Measurements from ENCODE around the gene SPATS2.

Gene SPATS2

DNA sequence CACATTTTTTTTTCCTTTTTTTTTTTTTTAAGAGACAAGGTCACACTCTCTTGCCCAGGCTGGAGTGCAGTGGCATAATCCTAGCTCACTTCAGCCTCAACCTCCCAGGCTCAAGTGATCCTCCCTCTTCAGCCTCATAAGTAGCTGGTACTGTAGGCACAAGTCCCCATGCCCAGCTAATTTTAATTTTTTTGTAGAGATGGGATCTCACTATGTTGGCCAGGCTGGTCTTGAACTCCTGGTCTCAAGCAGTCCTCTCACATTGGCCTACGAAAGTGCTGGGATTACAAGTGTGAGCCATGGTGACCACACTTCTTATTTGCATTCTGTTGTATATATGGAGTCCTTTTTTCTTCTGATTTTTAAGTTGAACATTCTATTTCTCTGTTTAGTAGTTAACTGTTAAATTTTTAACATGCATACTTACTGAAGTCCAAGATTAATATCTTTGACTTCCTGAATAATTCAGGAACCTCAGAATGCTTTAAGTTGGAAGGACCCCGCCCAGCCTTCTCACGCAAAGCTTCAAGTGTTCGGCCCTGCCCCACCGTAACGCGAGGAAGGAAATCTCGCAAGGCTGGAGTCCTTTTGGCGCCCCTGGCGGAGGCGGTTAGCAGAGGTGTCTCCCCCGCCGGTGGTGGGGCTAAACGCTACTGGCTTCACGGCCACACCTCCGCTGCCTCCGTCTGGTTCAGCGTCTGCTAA is 21.6 kb downstream of the SPATS2 start:
- peak overlapping the region; percentile 3 to 22 for H3K4me3 ChIP-seq (ENCODE audit: low read depth in 1 of 2, low read length in 1 of 2)
- peaks cover 5 to 7% of the 10 kb centered on the region in 2 experiments for H3K4me1 ChIP-seq (ENCODE audit: control insufficient read depth in 1 of 2, insufficient read depth in 1 of 2, low read depth in 1 of 2, low read length in 1 of 2)
- TF ChIP-seq, protein P1, sequence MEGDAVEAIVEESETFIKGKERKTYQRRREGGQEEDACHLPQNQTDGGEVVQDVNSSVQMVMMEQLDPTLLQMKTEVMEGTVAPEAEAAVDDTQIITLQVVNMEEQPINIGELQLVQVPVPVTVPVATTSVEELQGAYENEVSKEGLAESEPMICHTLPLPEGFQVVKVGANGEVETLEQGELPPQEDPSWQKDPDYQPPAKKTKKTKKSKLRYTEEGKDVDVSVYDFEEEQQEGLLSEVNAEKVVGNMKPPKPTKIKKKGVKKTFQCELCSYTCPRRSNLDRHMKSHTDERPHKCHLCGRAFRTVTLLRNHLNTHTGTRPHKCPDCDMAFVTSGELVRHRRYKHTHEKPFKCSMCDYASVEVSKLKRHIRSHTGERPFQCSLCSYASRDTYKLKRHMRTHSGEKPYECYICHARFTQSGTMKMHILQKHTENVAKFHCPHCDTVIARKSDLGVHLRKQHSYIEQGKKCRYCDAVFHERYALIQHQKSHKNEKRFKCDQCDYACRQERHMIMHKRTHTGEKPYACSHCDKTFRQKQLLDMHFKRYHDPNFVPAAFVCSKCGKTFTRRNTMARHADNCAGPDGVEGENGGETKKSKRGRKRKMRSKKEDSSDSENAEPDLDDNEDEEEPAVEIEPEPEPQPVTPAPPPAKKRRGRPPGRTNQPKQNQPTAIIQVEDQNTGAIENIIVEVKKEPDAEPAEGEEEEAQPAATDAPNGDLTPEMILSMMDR (IDR thresholded peaks at IDR 0.05) = no peak

DNA sequence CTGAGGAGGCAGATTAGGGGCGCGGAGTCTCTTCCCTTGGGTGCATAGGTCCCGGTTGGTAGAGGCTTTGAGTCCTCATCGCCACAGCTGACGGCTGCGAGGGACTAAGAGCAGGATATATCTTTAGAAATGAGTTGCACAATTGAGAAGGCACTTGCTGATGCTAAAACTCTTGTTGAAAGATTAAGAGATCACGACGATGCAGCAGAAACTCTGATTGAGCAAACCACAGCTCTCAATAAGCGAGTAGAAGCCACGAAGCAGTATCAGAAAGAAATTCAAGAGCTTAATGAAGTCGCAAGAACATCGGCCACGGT is 22.1 kb downstream of the SPATS2 start:
- Histone ChIP-seq H3K36me3 (no peaks in the 10 kb centered on the region), H3K27me3 (no peaks in the 10 kb centered on the region), H3K9me3 (no peaks in the 10 kb centered on the region), H3K4me3 (ENCODE audit: low read depth in 1 of 2, low read length in 1 of 2) (peak overlapping the region; percentile 3 to 22), H3K4me1 (ENCODE audit: control insufficient read depth in 1 of 2, insufficient read depth in 1 of 2, low read depth in 1 of 2, low read length in 1 of 2) (peaks cover 5 to 7% of the 10 kb centered on the region in 2 experiments), H3K27ac (no peak overlapping the region)
- TF ChIP-seq, protein P1 (IDR thresholded peaks at IDR 0.05) = no peak

More for the DNA sequence above, 21.6 kb downstream of the SPATS2 start:
- H3K27ac ChIP-seq = no peak overlapping the region
- H3K27me3 ChIP-seq = no peaks in the 10 kb centered on the region
- H3K36me3 ChIP-seq = no peaks in the 10 kb centered on the region
- H3K9me3 ChIP-seq = no peaks in the 10 kb centered on the region

DNA sequence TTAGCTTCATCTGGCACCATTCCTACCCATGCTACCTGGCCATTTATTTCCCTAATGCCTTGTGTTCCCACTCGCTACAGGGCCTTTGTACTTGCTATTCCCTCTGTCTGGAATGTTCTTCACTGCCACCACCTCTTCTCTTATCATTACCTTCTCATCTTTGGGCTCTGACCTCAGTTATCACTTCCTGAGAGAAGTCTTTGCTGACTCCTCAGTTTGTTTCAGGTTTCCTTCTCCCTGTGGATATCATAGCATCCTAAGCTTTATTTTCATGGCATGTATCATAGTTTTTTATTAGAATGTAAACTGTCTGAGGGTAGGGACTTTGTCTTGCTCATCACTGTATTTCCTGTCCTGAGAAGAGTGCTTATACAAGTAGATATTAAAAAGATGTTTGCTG is 29.7 kb downstream of the SPATS2 start:
- H3K27ac ChIP-seq = no peak overlapping the region
- H3K4me1 ChIP-seq (ENCODE audit: control insufficient read depth in 1 of 2, insufficient read depth in 1 of 2, low read depth in 1 of 2, low read length in 1 of 2) = no peaks in the 10 kb centered on the region
- H3K27me3 ChIP-seq = no peaks in the 10 kb centered on the region
- no peak overlapping the region for H3K4me3 ChIP-seq (ENCODE audit: low read depth in 1 of 2, low read length in 1 of 2)
- TF ChIP-seq, protein P1 (IDR thresholded peaks at IDR 0.05) = no peak
- no peaks in the 10 kb centered on the region for H3K36me3 ChIP-seq
- no peaks in the 10 kb centered on the region for H3K9me3 ChIP-seq

DNA sequence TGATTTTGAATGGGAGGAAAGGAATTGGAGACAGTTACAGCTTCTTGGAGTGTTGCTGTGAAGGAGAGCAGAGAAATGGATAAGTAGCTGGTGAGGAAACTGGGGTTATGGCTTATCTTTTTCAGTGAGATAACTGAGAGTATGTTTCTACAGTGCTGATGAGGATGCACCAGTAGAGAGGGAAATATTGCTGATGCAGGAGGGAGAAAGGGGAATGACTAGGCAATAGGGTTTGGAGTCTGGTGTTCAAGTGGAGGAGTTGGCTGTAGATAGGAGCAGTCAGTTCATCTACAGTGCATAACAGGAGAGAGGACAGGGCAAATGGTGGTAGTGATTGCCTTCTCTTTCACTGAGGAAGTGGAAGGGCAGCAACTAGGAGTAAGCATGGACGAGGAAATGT is 33.0 kb downstream of the SPATS2 start:
- no peaks in the 10 kb centered on the region for H3K36me3 ChIP-seq
- H3K4me3 ChIP-seq (ENCODE audit: low read depth in 1 of 2, low read length in 1 of 2) = no peak overlapping the region
- H3K9me3 ChIP-seq = no peaks in the 10 kb centered on the region
- H3K27me3 ChIP-seq = no peaks in the 10 kb centered on the region
- H3K27ac ChIP-seq = no peak overlapping the region
- TF ChIP-seq, protein P1 (IDR thresholded peaks at IDR 0.05) = no peak
- no peaks in the 10 kb centered on the region for H3K4me1 ChIP-seq (ENCODE audit: control insufficient read depth in 1 of 2, insufficient read depth in 1 of 2, low read depth in 1 of 2, low read length in 1 of 2)

DNA sequence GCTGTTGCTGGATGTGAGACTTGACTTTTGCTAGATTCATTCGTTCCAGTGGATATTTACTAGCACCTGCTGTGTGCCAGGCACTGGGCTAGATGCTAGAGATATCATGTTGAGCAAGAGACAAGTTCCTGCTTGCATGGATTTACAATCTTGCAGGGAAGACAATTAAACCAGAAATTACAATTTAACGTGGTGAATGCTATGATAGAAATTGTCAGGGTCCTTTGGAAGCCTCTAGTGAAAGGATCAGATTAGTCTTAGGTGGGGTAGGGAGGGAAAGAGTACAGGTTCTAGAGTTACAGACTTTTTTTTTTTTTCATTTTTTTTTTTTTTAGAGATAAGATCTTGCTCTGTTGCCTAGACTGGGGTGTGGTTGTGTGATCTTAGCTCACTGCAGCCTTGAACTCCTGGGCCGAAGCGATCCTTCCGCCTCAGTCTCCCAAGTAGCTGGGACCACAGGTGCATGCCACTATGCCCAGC is 36.7 kb downstream of the SPATS2 start:
- Histone ChIP-seq H3K27me3 (no peaks in the 10 kb centered on the region), H3K4me3 (ENCODE audit: low read depth in 1 of 2, low read length in 1 of 2) (no peak overlapping the region), H3K4me1 (ENCODE audit: control insufficient read depth in 1 of 2, insufficient read depth in 1 of 2, low read depth in 1 of 2, low read length in 1 of 2) (no peaks in the 10 kb centered on the region), H3K9me3 (no peaks in the 10 kb centered on the region), H3K27ac (no peak overlapping the region), H3K36me3 (no peaks in the 10 kb centered on the region)
- TF ChIP-seq, protein P1 (IDR thresholded peaks at IDR 0.05) = no peak
